GM18502 (cell line): Measurements from ENCODE around the gene EFNA1.

ENCODE experiments used
- ATAC-seq: cut with Tn5 transposase; IDR thresholded peaks from one replicate; pipeline ENCODE4 v1.9.1; 2021; ENCODE audit warnings: mild to moderate bottlenecking; ENCODE audit not compliant: unreplicated experiment, poor library complexity

Gene EFNA1

GRCh38 chr1:155171836-155172731 is 44.4 kb downstream of the EFNA1 start:
- peak; percentile 12 for ATAC-seq

DNA sequence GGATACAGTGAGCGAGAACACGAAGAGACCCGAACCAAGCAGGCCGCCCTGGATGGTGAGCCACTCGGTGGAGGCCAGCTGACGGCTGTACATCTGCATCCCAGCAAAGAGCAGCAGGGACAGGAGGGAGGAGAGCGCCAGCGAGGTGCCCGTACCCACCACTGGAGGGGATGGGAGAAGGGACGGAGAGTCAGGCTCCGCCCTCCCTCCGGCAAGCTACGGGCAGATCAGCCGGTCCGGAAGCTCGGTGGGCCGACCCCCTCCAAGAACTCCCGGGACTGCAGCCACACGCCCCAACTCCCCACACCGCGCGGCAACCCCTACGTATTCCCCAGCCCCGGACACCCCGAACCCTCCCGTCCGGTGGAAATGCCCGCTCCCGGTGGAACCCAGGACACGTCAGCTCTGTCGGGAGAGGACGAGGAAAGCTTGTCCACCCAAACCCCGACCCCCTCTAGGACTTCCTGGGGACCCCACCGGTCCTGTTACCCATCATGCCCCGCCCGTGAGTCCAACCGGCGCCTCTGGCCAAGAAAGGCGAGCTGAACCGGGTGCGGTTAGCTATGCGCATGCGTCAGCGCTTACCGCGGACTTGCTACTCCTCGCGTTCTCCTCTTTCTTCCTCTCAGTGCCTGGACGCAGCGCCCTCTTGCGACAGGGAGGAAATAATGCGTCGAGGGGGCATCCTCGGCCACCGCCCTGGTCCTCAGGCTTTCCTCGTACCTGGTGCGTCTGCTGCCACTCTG is 45.2 kb downstream of the EFNA1 start, which contains the start of gene KRTCAP2:
Gene KRTCAP2 (minus strand): TSS at position 573 of the 746 bp plus-strand sequence. CDS start 80 bp downstream, at position 493.
- peak; percentile 69 for ATAC-seq

- peak; percentile 11 for ATAC-seq
Observed at GRCh38 chr1:155173478-155174323, 46.0 kb downstream of the EFNA1 start, which contains the start of gene TRIM46. TRIM46 (plus strand) TSS chr1:155173849; CDS start chr1:155173967, 118 bp downstream.

GRCh38 chr1:155174324-155175280 is 46.9 kb downstream of the EFNA1 start:
- ATAC-seq, result no peak

DNA sequence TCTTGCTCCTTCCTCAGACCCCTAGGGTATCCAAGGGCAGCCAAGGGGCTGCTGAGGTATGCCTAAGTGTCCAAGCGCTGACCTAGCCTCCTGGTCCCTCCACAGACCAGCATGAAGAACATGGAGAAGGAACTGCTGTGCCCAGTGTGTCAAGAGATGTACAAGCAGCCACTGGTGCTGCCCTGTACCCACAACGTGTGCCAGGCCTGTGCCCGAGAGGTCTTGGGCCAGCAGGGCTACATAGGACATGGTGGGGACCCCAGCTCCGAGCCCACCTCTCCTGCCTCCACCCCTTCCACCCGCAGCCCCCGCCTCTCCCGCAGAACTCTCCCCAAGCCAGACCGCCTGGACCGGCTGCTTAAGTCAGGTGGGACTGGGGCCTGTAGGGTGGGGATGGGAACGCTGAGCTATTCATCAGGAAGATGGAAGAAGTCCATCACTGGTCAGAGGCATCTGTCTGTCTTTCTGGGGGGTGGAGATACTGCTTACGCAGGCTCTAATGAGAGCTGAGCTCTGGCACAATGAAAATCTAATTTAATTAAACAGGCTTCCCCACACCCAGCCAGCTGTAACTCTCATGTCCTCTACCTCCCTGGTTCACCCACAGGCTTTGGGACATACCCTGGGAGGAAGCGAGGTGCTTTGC is 47.7 kb downstream of the EFNA1 start:
- ATAC-seq, result no peak

GRCh38 chr1:155175927-155176371 is 48.3 kb downstream of the EFNA1 start:
- no peak for ATAC-seq

DNA sequence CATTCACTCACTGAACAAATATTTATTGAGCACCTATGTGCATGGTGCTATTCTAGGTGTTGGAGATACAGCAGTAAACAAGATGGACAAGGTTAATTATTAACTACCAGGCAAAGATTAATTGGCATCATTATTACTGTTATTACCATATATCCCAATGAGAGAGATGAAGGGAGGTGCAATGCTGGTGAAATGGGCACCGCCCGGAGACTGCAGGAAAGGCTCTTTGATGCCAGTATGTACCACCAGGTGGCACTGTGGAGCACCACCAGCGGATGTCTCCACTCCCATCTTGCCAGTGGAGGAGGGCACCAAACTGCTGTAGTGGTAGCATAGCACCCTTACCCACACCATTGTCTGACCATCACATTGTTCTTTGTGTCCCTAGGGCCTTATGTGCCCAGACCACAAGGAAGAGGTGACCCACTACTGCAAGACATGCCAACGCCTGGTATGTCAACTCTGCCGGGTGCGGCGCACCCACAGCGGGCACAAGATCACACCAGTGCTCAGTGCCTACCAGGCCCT is 48.9 kb downstream of the EFNA1 start:
- no peak for ATAC-seq

GRCh38 chr1:155177192-155177917 is 49.7 kb downstream of the EFNA1 start:
- ATAC-seq, result no peak

- ATAC-seq, result no peak
Observed at GRCh38 chr1:155177918-155178281, 50.2 kb downstream of the EFNA1 start.

- ATAC-seq, result no peak
Observed at GRCh38 chr1:155178441-155179111, 50.9 kb downstream of the EFNA1 start.

- ATAC-seq, result no peak
Observed at GRCh38 chr1:155179112-155180031, 51.7 kb downstream of the EFNA1 start.

- ATAC-seq, result no peak
Observed at GRCh38 chr1:155181371-155182051, 53.8 kb downstream of the EFNA1 start.

- no peak for ATAC-seq
Observed at GRCh38 chr1:155182052-155182550, 54.4 kb downstream of the EFNA1 start.

GRCh38 chr1:155183775-155184221 is 56.1 kb downstream of the EFNA1 start:
- no peak for ATAC-seq

DNA sequence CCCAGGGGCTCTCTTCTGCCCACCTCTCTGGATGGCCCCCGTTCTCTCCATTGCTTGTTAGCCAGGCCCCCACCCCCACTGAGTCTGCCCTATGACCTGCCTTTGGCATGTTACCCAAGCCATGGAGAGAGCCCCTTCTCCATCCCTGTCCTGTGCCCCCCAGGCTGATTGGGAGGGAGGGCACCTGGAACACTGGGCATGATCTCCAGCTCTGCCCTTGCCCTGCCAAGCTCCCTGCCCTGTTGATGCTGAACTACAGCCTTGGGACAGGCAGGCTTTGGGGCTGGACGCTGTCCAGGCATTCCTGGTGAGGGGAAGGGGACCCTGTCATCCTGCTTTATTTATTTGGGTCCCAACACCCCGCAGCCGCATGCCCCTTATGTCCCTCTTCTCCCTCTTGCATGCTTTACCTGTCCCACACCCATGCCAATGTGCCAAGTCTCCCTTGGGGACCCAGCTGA is 56.7 kb downstream of the EFNA1 start:
- ATAC-seq, result no peak
